GM12872 (cell line): ENCODE results near the gene GPR155.

Source experiments
- CTCF ChIP-seq: IDR thresholded peaks from 3 replicates; pipeline ENCODE4 v1.5.1; 2011; ENCODE audit warnings: low read depth, mild to moderate bottlenecking, low read length, moderate library complexity; ENCODE audit not compliant: insufficient read depth

Gene GPR155

GRCh38 chr2:174395284-174395968 is 91.4 kb downstream of the GPR155 start, which contains the start of gene SCRN3:
SCRN3 (plus strand) TSS chr2:174395730; CDS start chr2:174398284, 2,554 bp downstream.
- no peak for TF ChIP-seq CTCF

GRCh38 chr2:174392706-174393105 is 94.1 kb downstream of the GPR155 start:
- TF ChIP-seq CTCF: no peak

- no peak for TF ChIP-seq CTCF
These were observed 97.3 kb downstream of the GPR155 start for GRCh38 chr2:174389542-174389941.

- no peak for TF ChIP-seq CTCF
These were observed 101.6 kb downstream of the GPR155 start for GRCh38 chr2:174385201-174385600.

GRCh38 chr2:174383796-174384195 is 103.0 kb downstream of the GPR155 start:
- no peak for TF ChIP-seq CTCF
